SK-N-SH (cell line): ENCODE results near the gene TECPR1. TPM values are rescaled to one million over a fixed set of nuclear protein-coding genes. Genes with fewer than 3 reads are reported as not detected.

Experiments
- CTCF ChIA-PET: fragments of 300-600, 350-600 bp; formaldehyde crosslinking; extraction: SDS; loops from one replicate; lab custom pipeline; 2021; lab: Yijun Ruan, JAX
- POLR2A ChIA-PET: fragments of 350-600 bp; sonication (Branson Sonifier 250); formaldehyde crosslinking; extraction: SDS; loops from one replicate; lab custom pipeline; 2020; ENCODE audit warnings: antibody characterized with exemption, inconsistent platforms; lab: Yijun Ruan, JAX
- DNase-seq: peaks from one replicate; pipeline ENCODE4 v3.0.0; 2012
- H2AFZ ChIP-seq: fragments of 200-600 bp; sonication (generic); 2 replicates; pipeline ENCODE4 v1.8.1; 2016; ENCODE audit warnings: antibody characterized with exemption, mild to moderate bottlenecking, low read depth
- H3F3A ChIP-seq: fragments of 200-600 bp; sonication (generic); replicated peaks from 2 replicates; pipeline ENCODE3; 2016; ENCODE audit warnings: antibody characterized with exemption, mild to moderate bottlenecking; ENCODE audit not compliant: insufficient read depth
- H3K27ac ChIP-seq, 2 experiments: fragments of 200-500 bp in 1 of 2; fragments of 200-600 bp in 1 of 2; sonication (Bioruptor generic) in 1 of 2; sonication (generic), shearing (Covaris generic) in 1 of 2; 2 replicates each; pipeline versions ENCODE4 v1.5.1 to v1.6.1; 2014 to 2016; ENCODE audit warnings: low read depth in 2 of 2, inconsistent platforms in 1 of 2, low read length in 1 of 2, mild to moderate bottlenecking in 1 of 2, mixed read lengths in 1 of 2
- H3K27me3 ChIP-seq: fragments of 200-600 bp; sonication (generic), shearing (Covaris generic); 2 replicates; pipeline ENCODE4 v1.6.1; 2016; ENCODE audit warnings: mixed run types; ENCODE audit not compliant: insufficient read depth
- H3K36me3 ChIP-seq, 2 experiments: fragments of 200-500 bp in 1 of 2; fragments of 200-600 bp in 1 of 2; sonication (Bioruptor generic) in 1 of 2; sonication (generic) in 1 of 2; replicated peaks in 1 of 2; 2 replicates each; pipeline versions ENCODE3 to v1.5.1; 2014 to 2016; ENCODE audit warnings: low read length in 1 of 2, mild to moderate bottlenecking in 1 of 2; ENCODE audit not compliant: insufficient read depth in 2 of 2, control insufficient read depth in 1 of 2
- H3K4me1 ChIP-seq, 2 experiments: fragments of 200-500 bp in 1 of 2; fragments of 200-600 bp in 1 of 2; sonication (Bioruptor generic) in 1 of 2; sonication (generic), shearing (Covaris generic) in 1 of 2; 2 replicates each; pipeline versions ENCODE4 v1.5.1 to v1.6.1; 2014 to 2016; ENCODE audit warnings: low read depth in 1 of 2, low read length in 1 of 2, mixed run types in 1 of 2; ENCODE audit not compliant: insufficient read depth in 2 of 2, control insufficient read depth in 1 of 2
- H3K4me2 ChIP-seq: fragments of 200-600 bp; sonication (generic), shearing (Covaris generic); 2 replicates; pipeline ENCODE4 v1.6.1; 2017; ENCODE audit warnings: mixed run types
- H3K4me3 ChIP-seq, 2 experiments: fragments of 200-500 bp in 1 of 2; fragments of 200-600 bp in 1 of 2; sonication (Bioruptor generic) in 1 of 2; sonication (generic), shearing (Covaris generic) in 1 of 2; 2 replicates each; pipeline versions ENCODE4 v1.5.1 to v1.8.1; 2014 to 2016; ENCODE audit warnings: low read depth in 2 of 2, inconsistent platforms in 1 of 2, low read length in 1 of 2, mild to moderate bottlenecking in 1 of 2, mixed read lengths in 1 of 2, moderate library complexity in 1 of 2
- H3K79me2 ChIP-seq: fragments of 200-600 bp; sonication (generic); 2 replicates; pipeline ENCODE4 v1.8.1; 2017; ENCODE audit warnings: mild to moderate bottlenecking; ENCODE audit not compliant: insufficient read depth
- H3K9ac ChIP-seq: fragments of 200-600 bp; sonication (generic); 2 replicates; pipeline ENCODE4 v1.6.1; 2017; ENCODE audit warnings: mixed run types
- H3K9me2 ChIP-seq: fragments of 200-600 bp; sonication (generic); 2 replicates; pipeline ENCODE4 v1.6.1; 2017; ENCODE audit warnings: mixed run types
- H3K9me3 ChIP-seq: fragments of 200-600 bp; sonication (generic); 2 replicates; pipeline ENCODE4 v1.6.1; 2017; ENCODE audit warnings: mixed run types, mild to moderate bottlenecking, moderate library complexity
- H4K20me1 ChIP-seq: fragments of 200-600 bp; sonication (generic); 2 replicates; pipeline ENCODE4 v1.6.1; 2017; ENCODE audit warnings: mild to moderate bottlenecking, mixed run types; ENCODE audit not compliant: insufficient read depth
- CTCF ChIP-seq: fragments of 200-600 bp; sonication (generic); IDR thresholded peaks from 2 replicates; pipeline ENCODE4 v1.6.1; 2017; ENCODE audit warnings: antibody characterized with exemption, mild to moderate bottlenecking, moderate library complexity
- ELF1 ChIP-seq: IDR thresholded peaks from 2 replicates; pipeline ENCODE4 v1.4.0; 2012
- EZH2phosphoT487 ChIP-seq: fragments of 200-600 bp; sonication (generic); IDR thresholded peaks from 2 replicates; pipeline ENCODE4 v1.6.1; 2017; ENCODE audit warnings: low read depth, mixed run types, mild to moderate bottlenecking, antibody characterized with exemption, moderate library complexity, borderline replicate concordance
- FOSL2 ChIP-seq: IDR thresholded peaks from 2 replicates; pipeline ENCODE4 v1.4.0; 2012; ENCODE audit warnings: low read depth, mild to moderate bottlenecking, moderate library complexity, borderline replicate concordance
- FOXJ3 ChIP-seq: sonication (generic); formaldehyde crosslinking; IDR thresholded peaks from 2 replicates; pipeline ENCODE4 v1.5.1; 2020; ENCODE audit warnings: mild to moderate bottlenecking, missing genetic modification reagents
- GABPA ChIP-seq: IDR thresholded peaks from 2 replicates; pipeline ENCODE4 v1.4.0; 2012; ENCODE audit warnings: low read depth, mild to moderate bottlenecking
- IRF3 ChIP-seq: fragments of 150-350 bp; IDR thresholded peaks from 2 replicates; pipeline ENCODE4 v1.6.1; 2016; ENCODE audit warnings: mild to moderate bottlenecking, low read depth, low read length
- MAX ChIP-seq: IDR thresholded peaks from 2 replicates; pipeline ENCODE4 v1.4.0; 2012; ENCODE audit warnings: low read depth
- MEF2A ChIP-seq: IDR thresholded peaks from 2 replicates; pipeline ENCODE4 v1.4.0; 2012; ENCODE audit warnings: low read depth, borderline replicate concordance
- NFIC ChIP-seq: IDR thresholded peaks from 2 replicates; pipeline ENCODE4 v1.4.0; 2012; ENCODE audit warnings: borderline replicate concordance
- NRF1 ChIP-seq: IDR thresholded peaks from 2 replicates; pipeline ENCODE4 v1.6.1; 2012; ENCODE audit warnings: low read depth, mild to moderate bottlenecking, low read length
- POLR2AphosphoS5 ChIP-seq: IDR thresholded peaks from 2 replicates; pipeline ENCODE4 v1.6.1; 2012; ENCODE audit warnings: low read depth, low read length
- RAD21 ChIP-seq: IDR thresholded peaks from 2 replicates; pipeline ENCODE4 v1.6.1; 2012; ENCODE audit warnings: mild to moderate bottlenecking, low read length
- RCOR1 ChIP-seq: fragments of 150-350 bp; IDR thresholded peaks from 2 replicates; pipeline ENCODE4 v1.6.1; 2017; ENCODE audit warnings: antibody characterized with exemption, low read length
- RFX5 ChIP-seq: IDR thresholded peaks from 2 replicates; pipeline ENCODE4 v1.6.1; 2012; ENCODE audit warnings: mild to moderate bottlenecking, improper control_type of control experiment, low read length
- RXRA ChIP-seq: IDR thresholded peaks from 2 replicates; pipeline ENCODE4 v1.4.0; 2012; ENCODE audit warnings: low read depth, mild to moderate bottlenecking, borderline replicate concordance
- TEAD4 ChIP-seq: IDR thresholded peaks from 2 replicates; pipeline ENCODE4 v1.4.0; 2012; ENCODE audit warnings: mild to moderate bottlenecking, borderline replicate concordance; ENCODE audit not compliant: insufficient read depth
- USF1 ChIP-seq: IDR thresholded peaks from 2 replicates; pipeline ENCODE4 v1.4.0; 2012; ENCODE audit warnings: low read depth, borderline replicate concordance
- WGBS: methylation state at CpG from one replicate; pipeline ENCODE4 v1.1.6; 2017; ENCODE audit warnings: low lambda C conversion rate; 5-methylcytosine and 5-hydroxymethylcytosine counted together
- polyA plus RNA-seq, 3 experiments: library from polyadenylated mRNA; depleted of rRNA; stranded (reverse); fragments of >200 nt; gene quantifications; 2 replicates each; pipeline ENCODE4 v1.2.3, GENCODE V29; 2012

TECPR1 gene
- polyA plus RNA-seq, 1 of the 3 experiments (the other 2 are of a cell fraction): 6.8 TPM

DNA sequence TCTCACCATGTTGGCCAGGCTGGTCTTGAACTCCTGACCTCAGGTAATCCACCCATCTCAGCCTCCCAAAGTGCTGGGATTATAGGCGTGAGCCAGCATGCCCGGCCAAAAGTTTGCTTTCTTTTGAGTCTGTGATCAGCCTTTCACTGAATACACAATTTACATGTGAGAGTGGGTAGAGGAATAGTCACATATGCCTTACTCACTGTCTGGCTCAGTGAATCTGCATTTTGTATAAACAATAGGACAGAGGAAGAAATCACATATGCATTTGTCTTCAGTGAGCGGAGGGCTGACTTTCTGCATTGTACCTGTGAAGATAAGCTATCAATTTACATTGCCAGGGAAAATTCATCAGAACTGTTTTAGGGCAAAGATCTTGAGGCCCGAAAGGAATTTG, 2.5 kb upstream of the TECPR1 start:
- POLR2A ChIA-PET: no interaction called here
- no peak for TF ChIP-seq EZH2phosphoT487
- no peak for TF ChIP-seq ELF1
- no peak for TF ChIP-seq RCOR1
- no peak for TF ChIP-seq IRF3
- TF ChIP-seq POLR2AphosphoS5: no peak
- TF ChIP-seq GABPA: no peak
- no peak for TF ChIP-seq NRF1
- no peak for TF ChIP-seq RAD21
- no peak for TF ChIP-seq USF1
- TF ChIP-seq NFIC: no peak
- TF ChIP-seq FOSL2: no peak
- no peak for TF ChIP-seq MAX
- no peak for TF ChIP-seq RFX5
- no peak for TF ChIP-seq CTCF
- TF ChIP-seq TEAD4: no peak
- no peak for TF ChIP-seq FOXJ3 (CRISPR knock-in tag)
- no peak for TF ChIP-seq MEF2A
- TF ChIP-seq RXRA: no peak
- peaks cover 13 to 20% of the 10 kb centered on the region in 2 experiments for H3K36me3 ChIP-seq
- H4K20me1 ChIP-seq: no peaks in the 10 kb centered on the region
- H3K27me3 ChIP-seq: no peaks in the 10 kb centered on the region
- no peak overlapping the region for H3K9ac ChIP-seq
- no peaks in the 10 kb centered on the region for H3K9me3 ChIP-seq
- H3F3A ChIP-seq: peaks cover 3% of the 10 kb centered on the region
- peaks cover 68% of the 10 kb centered on the region for H3K79me2 ChIP-seq
- H3K4me3 ChIP-seq: no peak overlapping the region
- H3K9me2 ChIP-seq: no peaks in the 10 kb centered on the region
- no peak overlapping the region for H3K4me2 ChIP-seq
- WGBS: 96% methylated on average over 4 of the region's 4 CpGs
- no peak for DNase-seq
- H2AFZ ChIP-seq: no peak overlapping the region
- peaks cover 15 to 19% of the 10 kb centered on the region in 2 experiments; a peak in 2 of 4 replicates for H3K4me1 ChIP-seq
- CTCF ChIA-PET: interaction anchor here (0.6 to 2.8 kb wide), 2 partner anchors 146 to 233 kb away, joined by 3 to 8 read pairs; partner anchors contain the start of gene BAIAP2L1
- no peak overlapping the region for H3K27ac ChIP-seq
